ENCODE data around the gene CLEC4F.

CLEC4F gene

GRCh38 chr2:70779911-70780545 lies 40.4 kb downstream of the CLEC4F start:
- DNase-seq = no peak

DNA sequence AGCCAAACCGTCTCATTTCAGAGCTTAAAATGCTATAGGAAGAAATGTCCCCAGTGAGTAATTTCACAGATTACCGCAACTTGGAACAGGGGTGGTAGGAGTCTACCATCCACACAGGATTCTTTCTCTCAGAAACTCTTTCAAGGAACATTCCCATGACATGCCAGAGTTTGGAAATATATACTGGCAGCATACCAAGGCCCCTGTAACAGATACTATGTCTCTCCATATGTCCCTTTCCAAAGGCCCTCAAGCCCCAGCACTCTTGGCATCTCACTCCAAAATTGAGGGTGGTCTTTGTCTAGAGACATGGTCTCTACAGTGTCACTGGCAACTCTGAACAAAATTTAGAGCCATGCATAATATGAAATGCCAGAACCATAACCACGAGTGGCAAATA lies 40.9 kb downstream of the CLEC4F start:
- DNase-seq = no peak

DNA sequence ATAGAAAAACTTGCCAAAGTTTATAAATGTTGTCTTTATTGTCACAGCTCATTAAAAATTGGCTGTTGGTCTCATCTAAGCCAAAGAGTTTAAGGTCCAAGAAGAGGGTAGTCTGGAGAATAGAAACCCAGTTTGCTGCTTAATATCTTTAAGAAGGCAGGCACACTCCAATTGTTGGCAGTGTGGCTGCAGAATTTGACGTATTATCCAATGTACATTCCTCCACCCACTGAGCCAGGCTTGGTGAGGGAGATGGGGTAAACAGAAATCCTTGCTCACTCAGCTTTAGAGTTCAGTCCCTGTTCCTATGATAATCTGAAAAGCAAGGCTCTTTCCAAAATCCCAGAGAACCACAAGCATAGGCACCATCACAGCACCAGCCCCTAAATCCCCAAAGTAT lies 41.7 kb downstream of the CLEC4F start:
- no peak for DNase-seq

DNA sequence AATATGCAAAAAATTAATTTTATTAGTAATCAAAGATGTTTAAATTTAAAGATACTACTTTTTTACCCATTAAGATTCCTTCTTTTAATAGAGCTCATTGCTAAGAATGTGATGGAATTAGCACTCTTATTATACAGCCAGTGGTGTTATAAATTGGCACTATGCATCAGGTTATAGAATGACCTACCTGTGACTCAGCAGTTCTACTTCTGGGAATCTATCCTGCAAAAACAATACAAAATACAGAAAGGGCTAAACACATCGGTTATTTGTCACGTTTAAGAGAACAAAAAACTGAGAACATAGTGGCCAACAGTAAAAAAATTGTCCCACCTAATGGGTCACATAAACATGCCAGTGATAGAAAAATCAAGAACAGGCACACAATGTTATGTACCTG lies 42.9 kb downstream of the CLEC4F start:
- DNase-seq = no peak

DNA sequence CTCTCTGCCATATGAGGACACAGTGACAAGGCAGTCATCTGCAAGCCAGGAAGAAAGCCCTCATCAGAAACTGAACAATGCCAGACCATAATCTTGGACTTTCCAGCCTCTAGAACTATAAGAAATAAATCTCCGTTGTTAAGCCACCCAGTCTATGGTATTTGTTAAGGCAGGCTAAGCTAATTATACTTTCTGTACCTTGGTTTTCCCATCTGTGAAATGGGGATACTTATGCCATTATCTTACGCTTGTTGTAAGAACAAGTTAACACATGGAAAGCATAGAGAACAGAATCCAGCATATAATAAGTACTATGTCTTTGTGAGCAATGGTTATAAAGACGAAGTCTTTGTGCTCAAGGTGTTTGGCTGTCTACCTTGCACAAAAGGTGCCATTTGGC lies 44.1 kb downstream of the CLEC4F start:
- no peak for DNase-seq

- DNase-seq = no peak
These were observed 45.3 kb downstream of the CLEC4F start for GRCh38 chr2:70775141-70775540.

GRCh38 chr2:70772486-70773155 lies 47.8 kb downstream of the CLEC4F start:
- no peak for DNase-seq

- no peak for DNase-seq
These were observed 49.0 kb downstream of the CLEC4F start for GRCh38 chr2:70771446-70771845.

DNA sequence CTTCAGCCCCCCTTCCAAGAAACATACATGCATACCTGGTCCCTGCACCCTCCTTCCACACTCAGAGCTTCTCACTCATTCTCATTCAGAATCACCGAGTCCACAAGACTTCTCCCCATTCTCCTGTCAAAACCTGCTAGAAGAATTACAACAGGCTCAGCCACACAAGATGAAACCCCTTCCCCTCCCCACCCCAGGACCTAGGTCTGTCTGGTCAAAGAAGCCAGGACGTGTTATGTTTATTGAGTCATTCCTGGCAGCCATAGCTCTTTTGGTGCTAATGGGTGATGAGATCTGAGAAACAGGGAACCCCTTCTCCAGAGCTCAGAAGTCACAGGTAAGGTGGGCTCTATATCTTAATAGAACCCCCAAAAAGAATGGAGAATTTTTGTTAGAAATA lies 50.9 kb downstream of the CLEC4F start:
- DNase-seq = no peak

GRCh38 chr2:70768590-70769085 lies 51.8 kb downstream of the CLEC4F start:
- DNase-seq = no peak

GRCh38 chr2:70767699-70768589 lies 52.5 kb downstream of the CLEC4F start, which contains the start of gene ADD2:
TSS of gene ADD2 (minus strand) at chr2:70768200. CDS start at chr2:70706408, 61,792 bp downstream.
- DNase-seq = peak in 1 of 2 donors; percentile 21

DNA sequence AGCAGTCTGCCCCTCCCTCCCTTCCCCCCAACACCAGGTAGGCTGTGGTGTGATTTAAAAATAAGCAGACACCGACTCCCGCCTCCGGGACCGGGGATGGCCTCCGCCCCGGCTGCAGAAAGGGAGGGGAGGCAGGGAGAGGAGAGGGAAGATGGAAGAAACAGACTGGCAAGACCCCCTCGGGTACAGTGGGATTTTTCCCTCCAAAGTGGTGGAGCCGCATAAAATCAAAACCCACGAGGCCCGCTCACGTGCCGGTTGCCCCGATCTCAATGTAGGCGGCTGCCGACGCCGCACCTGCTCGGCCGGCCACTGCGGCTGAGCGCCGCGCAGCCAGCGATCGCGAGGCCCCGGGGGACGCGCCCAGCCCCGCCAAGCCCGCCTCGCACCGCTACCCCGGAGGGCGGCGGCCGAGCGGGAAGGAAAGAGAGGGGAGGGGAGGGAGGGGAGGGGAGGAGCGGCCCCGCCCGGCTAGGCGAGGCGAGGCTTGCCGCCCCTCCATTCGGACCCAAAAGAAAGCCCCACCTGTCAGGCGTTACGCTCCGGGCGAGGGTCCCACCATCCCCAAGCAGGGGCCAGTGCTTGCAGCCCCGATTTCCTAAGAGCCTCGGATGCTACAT lies 53.2 kb downstream of the CLEC4F start:
- no peak for DNase-seq

GRCh38 chr2:70766357-70767078 lies 53.9 kb downstream of the CLEC4F start:
- DNase-seq = no peak

- DNase-seq = no peak
These were observed 54.9 kb downstream of the CLEC4F start for GRCh38 chr2:70765507-70765906.

DNA sequence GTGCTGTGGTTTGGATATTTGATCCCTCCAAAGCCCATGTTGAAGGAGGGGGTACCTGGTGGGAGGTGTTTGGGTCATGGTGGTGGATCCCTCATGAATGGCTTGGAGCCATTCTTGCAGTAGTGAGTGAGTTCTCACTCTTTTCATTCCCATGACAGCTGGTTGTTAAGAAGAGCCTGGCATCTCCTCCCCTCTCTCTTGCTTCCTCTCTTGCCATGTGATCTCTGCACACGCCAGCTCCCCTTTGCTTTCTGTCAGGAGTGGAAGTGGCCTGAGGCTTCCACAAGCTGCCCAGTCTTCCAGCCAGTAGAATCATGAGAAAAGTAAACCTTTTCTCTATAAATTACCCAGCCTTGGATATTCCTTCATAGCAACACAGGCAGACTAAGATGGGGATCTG lies 61.0 kb downstream of the CLEC4F start:
- DNase-seq = no peak
